HepG2 (cell line): ENCODE data around the gene YPEL3. TPM values are rescaled to one million over a fixed set of nuclear protein-coding genes. Genes with fewer than 3 reads are reported as not detected.
A peak's percentile ranks its signal among the peaks of the same experiment; 100 is the strongest.

Experiments
- EP300 ChIP-seq, 3 experiments: sonication (generic) in 1 of 3; formaldehyde crosslinking in 1 of 3; IDR thresholded peaks; 2 replicates each; pipeline versions ENCODE4 v1.5.1 to v1.6.1; 2011 to 2020; ENCODE audit warnings: low read depth in 2 of 3, low read length in 2 of 3, borderline replicate concordance in 1 of 3, improper control_type of control experiment in 1 of 3, mild to moderate bottlenecking in 1 of 3, missing genetic modification reagents in 1 of 3, moderate library complexity in 1 of 3
- GATAD1 ChIP-seq: IDR thresholded peaks from 2 replicates; pipeline ENCODE4 v1.6.1; 2016; ENCODE audit warnings: missing genetic modification reagents, missing compliant biosample characterization
- HNF1B ChIP-seq: sonication (generic); formaldehyde crosslinking; IDR thresholded peaks from 2 replicates; pipeline ENCODE4 v1.5.1; 2020; ENCODE audit warnings: mild to moderate bottlenecking, moderate library complexity, missing genetic modification reagents
- NR2C2 ChIP-seq: sonication (generic); formaldehyde crosslinking; IDR thresholded peaks from 2 replicates; pipeline ENCODE4 v1.4.0; 2020; ENCODE audit warnings: missing genetic modification reagents, mild to moderate bottlenecking, moderate library complexity, borderline replicate concordance
- PITX1 ChIP-seq: sonication (generic); formaldehyde crosslinking; IDR thresholded peaks from 2 replicates; pipeline ENCODE4 v1.5.1; 2020; ENCODE audit warnings: mild to moderate bottlenecking, missing genetic modification reagents
- ZBTB20 ChIP-seq: sonication (generic); formaldehyde crosslinking; IDR thresholded peaks from 2 replicates; pipeline ENCODE4 v1.8.1; 2023; ENCODE audit warnings: missing genetic modification reagents, low read depth, mild to moderate bottlenecking, borderline replicate concordance
- ZBTB21 ChIP-seq: sonication (generic); formaldehyde crosslinking; IDR thresholded peaks from 2 replicates; pipeline ENCODE4 v1.4.0; 2020; ENCODE audit warnings: missing genetic modification reagents
- ZBTB38 ChIP-seq: sonication (generic); formaldehyde crosslinking; IDR thresholded peaks from 2 replicates; pipeline ENCODE4 v1.5.1; 2020; ENCODE audit warnings: mild to moderate bottlenecking, missing genetic modification reagents
- ZNF251 ChIP-seq: sonication (generic); formaldehyde crosslinking; IDR thresholded peaks from 2 replicates; pipeline ENCODE4 v1.9.0; 2021; ENCODE audit warnings: mild to moderate bottlenecking, missing genetic modification reagents
- ZNF296 ChIP-seq: sonication (generic); formaldehyde crosslinking; conservative IDR thresholded peaks from 2 replicates; pipeline ENCODE4 v1.5.0; 2020; ENCODE audit warnings: mild to moderate bottlenecking, missing genetic modification reagents
- ZNF468 ChIP-seq: sonication (generic); formaldehyde crosslinking; IDR thresholded peaks from 2 replicates; pipeline ENCODE4 v1.8.0; 2022; ENCODE audit warnings: mild to moderate bottlenecking, moderate library complexity, missing genetic modification reagents
- ZNF556 ChIP-seq: sonication (generic); formaldehyde crosslinking; IDR thresholded peaks from 2 replicates; pipeline ENCODE4 v1.4.0; 2020; ENCODE audit warnings: mild to moderate bottlenecking, missing genetic modification reagents, borderline replicate concordance
- ZNF558 ChIP-seq: sonication (generic); formaldehyde crosslinking; IDR thresholded peaks from 2 replicates; pipeline ENCODE4 v1.9.0; 2022; ENCODE audit warnings: mild to moderate bottlenecking, missing genetic modification reagents, borderline replicate concordance
- ZNF607 ChIP-seq: sonication (generic); formaldehyde crosslinking; IDR thresholded peaks from 2 replicates; pipeline ENCODE4 v1.5.1; 2020; ENCODE audit warnings: missing genetic modification reagents, mild to moderate bottlenecking, borderline replicate concordance
- polyA plus RNA-seq, 8 experiments: library from polyadenylated mRNA; depleted of rRNA in 3 of 8; stranded (reverse) in 7 of 8; unstranded in 1 of 8; fragments of >200 nt; fragmentation: Illumina TruSeq in 4 of 8; extraction: Trizol in 4 of 8; gene quantifications; 2 replicates each; pipeline versions ENCODE4 v1.2.1 to v1.2.3, GENCODE V29; 2011 to 2016; ENCODE audit warnings: low read depth in 4 of 8, missing spikeins in 1 of 8, mixed read lengths in 1 of 8; ENCODE audit not compliant: insufficient read depth in 1 of 8
- total RNA-seq, 5 experiments: library from RNA; depleted of rRNA; stranded (reverse); fragments of >200 nt; fragmentation: Illumina TruSeq; extraction: Trizol; gene quantifications; 2 replicates each; pipeline ENCODE4 v1.2.3, GENCODE V29; 2016; ENCODE audit warnings: low read depth in 1 of 5
- TF ChIP-seq, protein P1 (sequence below), 2 experiments: sonication (generic) in 1 of 2; formaldehyde crosslinking in 1 of 2; IDR thresholded peaks; 2 replicates each; pipeline versions ENCODE4 v1.6.1 to v1.9.0; 2014 to 2022; ENCODE audit warnings: antibody characterized with exemption in 1 of 2, borderline replicate concordance in 1 of 2, inconsistent platforms in 1 of 2, low read depth in 1 of 2, missing genetic modification reagents in 1 of 2
- TF ChIP-seq, protein P2 (sequence below): sonication (generic); formaldehyde crosslinking; IDR thresholded peaks from 2 replicates; pipeline ENCODE4 v1.9.0; 2022; ENCODE audit warnings: missing genetic modification reagents, mild to moderate bottlenecking, borderline replicate concordance

Gene YPEL3
- total and polyA plus RNA-seq, 2 of the 13 experiments (the other 11 are each of a cell fraction or from before 2014, with no cell fraction given), result 5.4 to 47.0 TPM

- TF ChIP-seq ZNF558 (peak; percentile 31; the same call in 1 of the 2 replicates), ZNF296 (CRISPR knock-in tag) (peak; percentile 39; the same call in 1 of the 2 replicates), ZNF468 (no peak), ZBTB20 (CRISPR knock-in tag) (0 out of 2 replicates have a peak, but pooled peaks have one; percentile 28), ZNF556 (CRISPR knock-in tag) (0 out of 2 replicates have a peak, but pooled peaks have one; percentile 5), PITX1 (CRISPR knock-in tag) (peak; percentile 7; the same call in 1 of the 2 replicates), NR2C2 (CRISPR knock-in tag) (peak; percentile 13; the same call in 1 of the 2 replicates), HNF1B (CRISPR knock-in tag) (peak; percentile 40; the same call in 1 of the 2 replicates), GATAD1 (CRISPR knock-in tag) (0 out of 2 replicates have a peak, but pooled peaks have one; percentile 6), ZNF607 (0 out of 2 replicates have a peak, but pooled peaks have one; percentile 25), EP300 (IDR thresholded peaks at IDR 0.05; ENCODE audit: low read depth in 2 of 2, low read length in 2 of 2) (no peak), EP300 (CRISPR knock-in tag; IDR thresholded peaks at IDR 0.05; ENCODE audit: borderline replicate concordance) (no peak), ZBTB38 (CRISPR knock-in tag) (peak; percentile 43; the same call in 1 of the 2 replicates), ZNF251 (CRISPR knock-in tag) (no peak), ZBTB21 (CRISPR knock-in tag) (no peak)
- TF ChIP-seq, protein P1, sequence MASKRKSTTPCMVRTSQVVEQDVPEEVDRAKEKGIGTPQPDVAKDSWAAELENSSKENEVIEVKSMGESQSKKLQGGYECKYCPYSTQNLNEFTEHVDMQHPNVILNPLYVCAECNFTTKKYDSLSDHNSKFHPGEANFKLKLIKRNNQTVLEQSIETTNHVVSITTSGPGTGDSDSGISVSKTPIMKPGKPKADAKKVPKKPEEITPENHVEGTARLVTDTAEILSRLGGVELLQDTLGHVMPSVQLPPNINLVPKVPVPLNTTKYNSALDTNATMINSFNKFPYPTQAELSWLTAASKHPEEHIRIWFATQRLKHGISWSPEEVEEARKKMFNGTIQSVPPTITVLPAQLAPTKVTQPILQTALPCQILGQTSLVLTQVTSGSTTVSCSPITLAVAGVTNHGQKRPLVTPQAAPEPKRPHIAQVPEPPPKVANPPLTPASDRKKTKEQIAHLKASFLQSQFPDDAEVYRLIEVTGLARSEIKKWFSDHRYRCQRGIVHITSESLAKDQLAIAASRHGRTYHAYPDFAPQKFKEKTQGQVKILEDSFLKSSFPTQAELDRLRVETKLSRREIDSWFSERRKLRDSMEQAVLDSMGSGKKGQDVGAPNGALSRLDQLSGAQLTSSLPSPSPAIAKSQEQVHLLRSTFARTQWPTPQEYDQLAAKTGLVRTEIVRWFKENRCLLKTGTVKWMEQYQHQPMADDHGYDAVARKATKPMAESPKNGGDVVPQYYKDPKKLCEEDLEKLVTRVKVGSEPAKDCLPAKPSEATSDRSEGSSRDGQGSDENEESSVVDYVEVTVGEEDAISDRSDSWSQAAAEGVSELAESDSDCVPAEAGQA (IDR thresholded peaks at IDR 0.05; ENCODE audit: low read depth), result no peak
- TF ChIP-seq, protein P1 (CRISPR knock-in tag; IDR thresholded peaks at IDR 0.05; ENCODE audit: borderline replicate concordance), result no peak
- TF ChIP-seq, protein P2, sequence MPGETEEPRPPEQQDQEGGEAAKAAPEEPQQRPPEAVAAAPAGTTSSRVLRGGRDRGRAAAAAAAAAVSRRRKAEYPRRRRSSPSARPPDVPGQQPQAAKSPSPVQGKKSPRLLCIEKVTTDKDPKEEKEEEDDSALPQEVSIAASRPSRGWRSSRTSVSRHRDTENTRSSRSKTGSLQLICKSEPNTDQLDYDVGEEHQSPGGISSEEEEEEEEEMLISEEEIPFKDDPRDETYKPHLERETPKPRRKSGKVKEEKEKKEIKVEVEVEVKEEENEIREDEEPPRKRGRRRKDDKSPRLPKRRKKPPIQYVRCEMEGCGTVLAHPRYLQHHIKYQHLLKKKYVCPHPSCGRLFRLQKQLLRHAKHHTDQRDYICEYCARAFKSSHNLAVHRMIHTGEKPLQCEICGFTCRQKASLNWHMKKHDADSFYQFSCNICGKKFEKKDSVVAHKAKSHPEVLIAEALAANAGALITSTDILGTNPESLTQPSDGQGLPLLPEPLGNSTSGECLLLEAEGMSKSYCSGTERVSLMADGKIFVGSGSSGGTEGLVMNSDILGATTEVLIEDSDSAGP (CRISPR knock-in tag), result 0 out of 2 replicates have a peak, but pooled peaks have one; percentile 58
These were observed 5.2 kb downstream of the YPEL3 start (continued) for GRCh38 chr16:30090610-30091331.
